Colonic mucosa (tissue), 4 donors: Measurements from ENCODE around the gene TMEM163. TPM values are rescaled to one million over a fixed set of nuclear protein-coding genes. Genes with fewer than 3 reads are reported as not detected.
"Not testable (repeated sequence)": the region's sequence is repeated elsewhere in the genome, so short reads cannot be mapped to it uniquely, and the experiment has no call there.

Experiments used
- DNase-seq: peaks from one replicate; pipeline ENCODE4 v3.0.0-alpha.2; 2020
- H3K27ac ChIP-seq: fragments of 200-600 bp; one replicate; pipeline ENCODE4 v1.8.0; 2021
- H3K27me3 ChIP-seq: fragments of 200-600 bp; one replicate; pipeline ENCODE4 v1.8.0; 2021
- H3K36me3 ChIP-seq: fragments of 200-600 bp; one replicate; pipeline ENCODE4 v1.8.0; 2021
- H3K4me1 ChIP-seq: fragments of 200-600 bp; one replicate; pipeline ENCODE4 v1.8.0; 2021; ENCODE audit warnings: mild to moderate bottlenecking
- H3K4me3 ChIP-seq: fragments of 200-600 bp; one replicate; pipeline ENCODE4 v1.8.0; 2021
- H3K9ac ChIP-seq, 2 donors: one replicate each; pipeline ENCODE4 v1.7.0; 2013; ENCODE audit warnings: control low read depth in 2 of 2, low read depth in 2 of 2, low read length in 2 of 2
- H3K9me3 ChIP-seq: fragments of 200-600 bp; one replicate; pipeline ENCODE4 v1.8.0; 2021
- CTCF ChIP-seq: fragments of 200-600 bp; IDR thresholded peaks from one replicate; pipeline ENCODE4 v1.8.0; 2022; ENCODE audit warnings: antibody characterized with exemption, mild to moderate bottlenecking
- intact Hi-C: fragments of 100-400 bp; cut with DNase I; formaldehyde crosslinking; loops from one replicate; pipeline ENCODE4 v1.14.1; 2022
- total RNA-seq, 2 donors: library from RNA; stranded (reverse); fragmentation: NEBNext Ultra II Directional in 1 of 2; extraction: Animal tissue kit (Norgen Biotek cat#: 25700) in 1 of 2; gene quantifications; one replicate each; pipeline ENCODE4 v1.2.1, GENCODE V29; 2021
- donor health status: healthy.
- donor health status: DM: no; HTN: no; CAD: no.
- donor health status: DM: no; HTN: no; CAD: no.

Gene TMEM163
- total RNA-seq, 2 donors from 2014 or later = 0.29 TPM; not detected in 1

- no peak overlapping the region for H3K9ac ChIP-seq
- H3K36me3 ChIP-seq = no peaks in the 10 kb centered on the region
- H3K4me3 ChIP-seq = no peak overlapping the region
- TF ChIP-seq CTCF = no peak
- intact Hi-C loops = no loop called here
- no peaks in the 10 kb centered on the region for H3K27me3 ChIP-seq
- no peak for DNase-seq
- no peak overlapping the region for H3K27ac ChIP-seq
- H3K9me3 ChIP-seq = no peaks in the 10 kb centered on the region
- H3K4me1 ChIP-seq = no peaks in the 10 kb centered on the region
Observed at GRCh38 chr2:134663451-134664450, 55.0 kb downstream of the TMEM163 start.

GRCh38 chr2:134662751-134663150 is 56.0 kb downstream of the TMEM163 start:
- no peaks in the 10 kb centered on the region for H3K4me1 ChIP-seq
- H3K27me3 ChIP-seq = no peaks in the 10 kb centered on the region
- no peak for TF ChIP-seq CTCF
- H3K9ac ChIP-seq = no peak overlapping the region
- no peak overlapping the region for H3K4me3 ChIP-seq
- no peak for DNase-seq
- intact Hi-C loops = no loop called here
- no peaks in the 10 kb centered on the region for H3K9me3 ChIP-seq
- H3K27ac ChIP-seq = no peak overlapping the region
- no peaks in the 10 kb centered on the region for H3K36me3 ChIP-seq

- H3K4me1 ChIP-seq = no peaks in the 10 kb centered on the region
Observed at GRCh38 chr2:134660626-134661402, 58.0 kb downstream of the TMEM163 start.

GRCh38 chr2:134659724-134660123 is 59.1 kb downstream of the TMEM163 start:
- Histone ChIP-seq H3K36me3 (no peaks in the 10 kb centered on the region), H3K9me3 (no peaks in the 10 kb centered on the region), H3K9ac (no peak overlapping the region), H3K4me3 (no peak overlapping the region), H3K4me1 (no peaks in the 10 kb centered on the region), H3K27me3 (no peaks in the 10 kb centered on the region), H3K27ac (no peak overlapping the region)
- no peak for TF ChIP-seq CTCF
- intact Hi-C loops = no loop called here
- no peak for DNase-seq

More at GRCh38 chr2:134660626-134661402, 58.0 kb downstream of the TMEM163 start:
- Histone ChIP-seq H3K9me3 (no peaks in the 10 kb centered on the region), H3K4me3 (no peak overlapping the region), H3K27me3 (no peaks in the 10 kb centered on the region), H3K9ac (no peak overlapping the region), H3K27ac (no peak overlapping the region), H3K36me3 (no peaks in the 10 kb centered on the region)
- intact Hi-C loops = no loop called here
- TF ChIP-seq CTCF = no peak
- DNase-seq = no peak

GRCh38 chr2:134657650-134658250 is 61.0 kb downstream of the TMEM163 start:
- Histone ChIP-seq H3K9ac (no peak overlapping the region), H3K9me3 (no peaks in the 10 kb centered on the region), H3K27ac (no peak overlapping the region), H3K27me3 (no peaks in the 10 kb centered on the region), H3K4me3 (no peak overlapping the region), H3K4me1 (no peaks in the 10 kb centered on the region), H3K36me3 (no peaks in the 10 kb centered on the region)
- no peak for DNase-seq
- TF ChIP-seq CTCF = peak; percentile 28
- intact Hi-C loops = no loop called here

GRCh38 chr2:134656391-134656790 is 62.4 kb downstream of the TMEM163 start:
- H3K4me3 ChIP-seq, H3K27ac ChIP-seq, H3K9me3 ChIP-seq, H3K4me1 ChIP-seq, intact Hi-C loops, H3K36me3 ChIP-seq, H3K9ac ChIP-seq, DNase-seq, H3K27me3 ChIP-seq: not testable (repeated sequence)
